ENCODE results near the gene HPSE2.

DNA sequence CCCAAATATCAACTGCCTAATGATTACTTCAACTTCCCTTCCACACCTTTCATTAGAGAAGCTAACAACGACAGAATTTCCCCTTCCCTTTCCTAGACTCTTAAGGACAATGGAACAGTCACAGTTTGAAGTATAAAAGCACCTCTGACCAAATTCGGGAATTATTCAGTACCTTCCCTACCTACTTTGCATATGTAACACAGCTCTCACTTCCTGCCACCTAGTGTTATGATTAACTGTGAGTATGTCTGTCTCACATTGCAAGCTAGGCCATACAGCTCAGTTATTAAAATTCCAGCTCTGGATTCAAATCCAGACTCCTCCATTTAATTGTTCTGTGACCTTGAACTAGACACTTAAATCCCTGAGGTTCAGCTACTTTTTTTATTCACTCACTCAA lies 44.8 kb upstream of the HPSE2 start:
- TF ChIP-seq, protein P1, sequence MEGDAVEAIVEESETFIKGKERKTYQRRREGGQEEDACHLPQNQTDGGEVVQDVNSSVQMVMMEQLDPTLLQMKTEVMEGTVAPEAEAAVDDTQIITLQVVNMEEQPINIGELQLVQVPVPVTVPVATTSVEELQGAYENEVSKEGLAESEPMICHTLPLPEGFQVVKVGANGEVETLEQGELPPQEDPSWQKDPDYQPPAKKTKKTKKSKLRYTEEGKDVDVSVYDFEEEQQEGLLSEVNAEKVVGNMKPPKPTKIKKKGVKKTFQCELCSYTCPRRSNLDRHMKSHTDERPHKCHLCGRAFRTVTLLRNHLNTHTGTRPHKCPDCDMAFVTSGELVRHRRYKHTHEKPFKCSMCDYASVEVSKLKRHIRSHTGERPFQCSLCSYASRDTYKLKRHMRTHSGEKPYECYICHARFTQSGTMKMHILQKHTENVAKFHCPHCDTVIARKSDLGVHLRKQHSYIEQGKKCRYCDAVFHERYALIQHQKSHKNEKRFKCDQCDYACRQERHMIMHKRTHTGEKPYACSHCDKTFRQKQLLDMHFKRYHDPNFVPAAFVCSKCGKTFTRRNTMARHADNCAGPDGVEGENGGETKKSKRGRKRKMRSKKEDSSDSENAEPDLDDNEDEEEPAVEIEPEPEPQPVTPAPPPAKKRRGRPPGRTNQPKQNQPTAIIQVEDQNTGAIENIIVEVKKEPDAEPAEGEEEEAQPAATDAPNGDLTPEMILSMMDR (IDR thresholded peaks at IDR 0.05), result no peak
- TF ChIP-seq POLR2A (IDR thresholded peaks at IDR 0.05), result no peak
